Breast epithelium (tissue), 4 donors: ENCODE data around the gene SMAP1. TPM values are rescaled to one million over a fixed set of nuclear protein-coding genes. Genes with fewer than 3 reads are reported as not detected.

Experiments used
- DNase-seq, 2 donors: peaks; one replicate each; pipeline ENCODE4 v3.0.0-alpha.2; 2019; ENCODE audit warnings: low spot score in 2 of 2
- H3K27ac ChIP-seq, 2 donors: fragments of 200-600 bp; sonication (generic) in 1 of 2; one replicate each; pipeline ENCODE4 v1.5.1; 2016 to 2019; ENCODE audit warnings: mild to moderate bottlenecking in 1 of 2
- H3K27me3 ChIP-seq, 2 donors: fragments of 200-600 bp; sonication (generic) in 1 of 2; one replicate each; pipeline versions ENCODE4 v1.5.1 to v1.6.0; 2017 to 2019; ENCODE audit warnings: control low read depth in 1 of 2, mild to moderate bottlenecking in 1 of 2
- H3K36me3 ChIP-seq: fragments of 200-600 bp; one replicate; pipeline ENCODE4 v1.5.1; 2019
- H3K4me1 ChIP-seq, 2 donors: fragments of 200-600 bp; sonication (generic); one replicate each; pipeline ENCODE4 v1.5.1; 2016 to 2019; ENCODE audit warnings: control low read depth in 1 of 2
- H3K4me3 ChIP-seq, 3 donors: fragments of 200-600 bp; sonication (generic); 1 replicate in 2 of 3; 2 replicates in 1 of 3; pipeline ENCODE4 v1.5.1; 2016 to 2019; ENCODE audit warnings: mild to moderate bottlenecking in 3 of 3, moderate library complexity in 2 of 3
- H3K9me3 ChIP-seq, 2 donors: fragments of 200-600 bp; sonication (generic) in 1 of 2; one replicate each; pipeline ENCODE4 v1.5.1; 2016 to 2019; ENCODE audit warnings: control low read depth in 1 of 2
- CTCF ChIP-seq, 3 donors: fragments of 450-650 bp; IDR thresholded peaks; one replicate each; pipeline ENCODE4 v1.5.1; 2016 to 2017; ENCODE audit warnings: antibody characterized with exemption in 3 of 3, mild to moderate bottlenecking in 3 of 3, moderate library complexity in 3 of 3
- POLR2A ChIP-seq: fragments of 450-650 bp; IDR thresholded peaks from one replicate; pipeline ENCODE4 v1.6.1; 2016; ENCODE audit warnings: antibody characterized with exemption, mild to moderate bottlenecking, moderate library complexity
- POLR2AphosphoS5 ChIP-seq, 3 donors: sonication (generic); formaldehyde crosslinking; IDR thresholded peaks; one replicate each; pipeline ENCODE4 v1.6.1; 2017; ENCODE audit warnings: antibody characterized with exemption in 3 of 3
- intact Hi-C: fragments of 100-400 bp; cut with DNase I; formaldehyde crosslinking; loops from one replicate; pipeline ENCODE4 v1.15.1; 2023; ENCODE audit warnings: low total_unique reads
- total RNA-seq, 3 donors: library from RNA; depleted of rRNA; stranded (reverse); fragments of >200 nt; gene quantifications; one replicate each; pipeline ENCODE4 v1.1.0, GENCODE V29; 2016

Gene SMAP1
- total RNA-seq, 3 donors from 2014 or later: 22.0 to 36.6 (median 27.1) TPM

GRCh38 chr6:70668499-70668812 lies 773 bp downstream of the SMAP1 start:
- Histone ChIP-seq H3K4me3 (peak overlapping the region; percentile 91 to 96 (median 92)), H3K27ac (peak overlapping the region; percentile 93), H3K9me3 (no peaks in the 10 kb centered on the region), H3K27me3 (no peaks in the 10 kb centered on the region), H3K4me1 (no peaks in the 10 kb centered on the region), H3K36me3 (no peaks in the 10 kb centered on the region)
- no peak for DNase-seq
- intact Hi-C loops: no loop called here
- TF ChIP-seq CTCF (IDR thresholded peaks at IDR 0.05) (no peak), POLR2AphosphoS5 (IDR thresholded peaks at IDR 0.05) (no peak), POLR2A (no peak)

- DNase-seq: no peak
- Histone ChIP-seq H3K9me3 (no peaks in the 10 kb centered on the region), H3K36me3 (no peaks in the 10 kb centered on the region), H3K4me3 (peak overlapping the region; percentile 91 to 96 (median 92)), H3K27ac (no peak overlapping the region), H3K27me3 (no peaks in the 10 kb centered on the region), H3K4me1 (no peaks in the 10 kb centered on the region)
- TF ChIP-seq POLR2A (no peak), POLR2AphosphoS5 (IDR thresholded peaks at IDR 0.05) (no peak), CTCF (IDR thresholded peaks at IDR 0.05) (no peak)
- intact Hi-C loops: no loop called here
Measured at GRCh38 chr6:70669133-70669532, 1.4 kb downstream of the SMAP1 start.

- Histone ChIP-seq H3K9me3 (no peaks in the 10 kb centered on the region), H3K27ac (no peak overlapping the region), H3K4me3 (no peak overlapping the region), H3K36me3 (no peaks in the 10 kb centered on the region), H3K27me3 (no peaks in the 10 kb centered on the region), H3K4me1 (no peaks in the 10 kb centered on the region)
- DNase-seq: no peak
- intact Hi-C loops: no loop called here
- no peak for TF ChIP-seq POLR2AphosphoS5 (IDR thresholded peaks at IDR 0.05)
- no peak for TF ChIP-seq POLR2A
- TF ChIP-seq CTCF (IDR thresholded peaks at IDR 0.05): no peak
Measured at GRCh38 chr6:70672549-70672948, 4.9 kb downstream of the SMAP1 start.

- no peak for DNase-seq
- no peaks in the 10 kb centered on the region for H3K9me3 ChIP-seq
- TF ChIP-seq CTCF (IDR thresholded peaks at IDR 0.05) (no peak), POLR2AphosphoS5 (IDR thresholded peaks at IDR 0.05) (no peak), POLR2A (no peak)
- no peak overlapping the region for H3K27ac ChIP-seq
- no peaks in the 10 kb centered on the region for H3K36me3 ChIP-seq
- H3K27me3 ChIP-seq: no peaks in the 10 kb centered on the region
- intact Hi-C loops: no loop called here
- no peak overlapping the region for H3K4me3 ChIP-seq
- H3K4me1 ChIP-seq: no peaks in the 10 kb centered on the region
Measured at GRCh38 chr6:70673054-70673453, 5.4 kb downstream of the SMAP1 start.

GRCh38 chr6:70673601-70674000 lies 5.9 kb downstream of the SMAP1 start:
- Histone ChIP-seq H3K4me3 (no peak overlapping the region), H3K27ac (no peak overlapping the region), H3K27me3 (no peaks in the 10 kb centered on the region), H3K9me3 (no peaks in the 10 kb centered on the region), H3K36me3 (no peaks in the 10 kb centered on the region), H3K4me1 (no peaks in the 10 kb centered on the region)
- intact Hi-C loops: no loop called here
- DNase-seq: no peak
- TF ChIP-seq POLR2AphosphoS5 (IDR thresholded peaks at IDR 0.05): no peak
- no peak for TF ChIP-seq CTCF (IDR thresholded peaks at IDR 0.05)
- no peak for TF ChIP-seq POLR2A
